Urinary bladder (tissue), 4 donors: Measurements from ENCODE around the gene DPP6. TPM values are rescaled to one million over a fixed set of nuclear protein-coding genes. Genes with fewer than 3 reads are reported as not detected.
"Not testable (repeated sequence)": the region's sequence is repeated elsewhere in the genome, so short reads cannot be mapped to it uniquely, and the experiment has no call there.

Experiments
- DNase-seq: peaks from one replicate; pipeline ENCODE4 v3.0.0-alpha.2; 2015; ENCODE audit errors: extremely low spot score
- H3K27ac ChIP-seq: one replicate; pipeline ENCODE4 v1.5.1; 2013; ENCODE audit warnings: low read depth, mild to moderate bottlenecking, moderate library complexity
- H3K36me3 ChIP-seq: one replicate; pipeline ENCODE4 v1.6.1; 2013; ENCODE audit warnings: mild to moderate bottlenecking, moderate library complexity; ENCODE audit not compliant: insufficient read depth
- H3K4me1 ChIP-seq: one replicate; pipeline ENCODE4 v1.6.1; 2013; ENCODE audit warnings: mild to moderate bottlenecking, moderate library complexity; ENCODE audit not compliant: insufficient read depth
- H3K4me3 ChIP-seq: one replicate; pipeline ENCODE4 v1.5.1; 2013; ENCODE audit warnings: low read depth, low read length
- WGBS: extraction: QIAGEN DNeasy Blood & Tissue Kit; methylation state at CpG from one replicate; pipeline ENCODE4 v1.1.7; 2013; 5-methylcytosine and 5-hydroxymethylcytosine counted together
- polyA plus RNA-seq: library from polyadenylated mRNA; stranded (reverse); fragments of 200-250 nt; gene quantifications from one replicate; pipeline ENCODE4 v1.2.3, GENCODE V29; 2013
- total RNA-seq: library from RNA; depleted of rRNA; stranded (reverse); fragments of >200 nt; gene quantifications from one replicate; pipeline ENCODE4 v1.2.3, GENCODE V29; 2014
- donor health status: healthy with polysubstance abuse.
- donor health status: healthy.

Gene DPP6
- total RNA-seq (2.4 TPM), polyA plus RNA-seq (1.2 TPM)

DNA sequence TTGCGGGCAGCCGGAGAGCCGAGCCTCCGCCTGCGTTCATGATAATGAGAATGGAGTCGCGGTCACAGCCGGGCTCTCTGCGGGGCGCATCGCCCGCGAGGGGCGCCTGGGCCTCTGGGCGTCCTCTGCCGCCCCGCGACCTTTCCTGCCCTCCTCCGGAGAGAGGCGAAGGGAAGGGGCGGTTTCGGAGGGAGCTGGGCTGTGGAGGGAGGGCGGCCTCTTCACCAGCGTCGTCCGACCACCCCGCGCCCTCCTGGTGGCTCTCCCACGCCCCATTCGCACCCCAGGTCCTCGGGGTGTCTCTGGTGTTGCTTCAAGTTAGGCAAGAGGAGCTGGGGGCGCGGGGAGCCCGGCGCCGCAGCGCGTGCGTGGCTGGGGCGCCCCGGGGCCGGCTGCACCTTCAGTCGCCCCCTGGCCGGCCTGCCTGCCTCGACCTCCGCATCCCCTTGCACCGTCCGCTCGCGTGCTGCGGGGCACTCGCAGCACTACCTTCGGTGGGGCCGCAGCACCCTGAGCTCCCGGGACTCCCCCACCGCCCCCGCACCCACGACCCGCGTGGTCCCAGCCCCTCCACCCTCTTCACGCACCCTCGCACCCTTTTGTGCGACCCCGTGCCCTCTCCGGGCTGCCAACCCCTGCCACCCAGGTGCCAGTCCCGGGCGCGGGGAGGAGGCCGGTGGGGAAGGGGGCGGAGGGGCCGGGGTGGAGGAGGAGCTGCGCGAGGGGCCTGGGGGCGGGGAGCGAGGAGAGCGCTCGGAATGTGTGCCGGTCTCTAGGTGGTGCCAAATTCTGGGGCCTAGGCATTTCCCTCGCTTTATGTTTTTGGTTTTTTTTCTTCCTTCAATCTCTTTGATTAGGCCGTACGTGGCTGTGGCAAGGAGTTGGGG lies at the start of gene DPP6:
TSS of gene DPP6 (plus strand) at position 756 of the 887 bp plus-strand sequence.
- H3K27ac ChIP-seq, H3K4me3 ChIP-seq, DNase-seq, H3K36me3 ChIP-seq, H3K4me1 ChIP-seq: not testable (repeated sequence)
- WGBS = 1% methylated on average over 61 of the region's 81 CpGs

DNA sequence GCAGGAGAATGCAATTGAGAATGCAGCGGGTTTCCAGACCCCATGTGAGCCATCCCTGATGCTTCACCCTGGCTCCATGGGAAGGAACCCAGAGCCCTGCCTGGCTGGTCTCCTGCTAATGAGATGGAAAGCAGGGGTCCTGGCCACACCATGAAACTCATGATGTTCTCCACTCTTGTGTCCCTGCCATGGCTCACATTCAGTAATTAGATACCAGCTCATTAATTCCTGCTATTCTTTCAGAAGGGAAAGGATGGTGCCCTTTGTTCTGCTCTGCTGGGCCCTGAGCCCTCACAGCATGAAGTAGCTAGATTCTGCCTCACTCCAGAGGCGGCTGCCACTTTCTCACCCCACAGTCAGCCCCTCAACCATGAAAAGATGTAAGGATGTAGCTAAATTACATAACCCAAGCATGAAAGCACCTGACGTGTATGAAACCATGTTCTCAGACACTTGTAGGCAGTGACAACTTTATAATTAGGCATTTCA lies 42.7 kb upstream of the DPP6 start:
- H3K4me1 ChIP-seq, H3K36me3 ChIP-seq: not testable (repeated sequence)
- 63% methylated on average over 2 of the region's 3 CpGs for WGBS

GRCh38 chr7:154010726-154011568 lies 41.3 kb upstream of the DPP6 start:
- not testable (repeated sequence) for H3K4me1 ChIP-seq

More for the DNA sequence above, 42.7 kb upstream of the DPP6 start:
- not testable (repeated sequence) for DNase-seq, H3K27ac ChIP-seq, H3K4me3 ChIP-seq

GRCh38 chr7:154012800-154013199 lies 39.4 kb upstream of the DPP6 start:
- 42% methylated on average over 3 of the region's 3 CpGs for WGBS
- not testable (repeated sequence) for H3K4me1 ChIP-seq, H3K27ac ChIP-seq, DNase-seq, H3K36me3 ChIP-seq, H3K4me3 ChIP-seq

More at GRCh38 chr7:154010726-154011568, 41.3 kb upstream of the DPP6 start:
- not testable (repeated sequence) for DNase-seq, H3K36me3 ChIP-seq, H3K27ac ChIP-seq, H3K4me3 ChIP-seq
- WGBS = 80% methylated on average over 4 of the region's 4 CpGs

DNA sequence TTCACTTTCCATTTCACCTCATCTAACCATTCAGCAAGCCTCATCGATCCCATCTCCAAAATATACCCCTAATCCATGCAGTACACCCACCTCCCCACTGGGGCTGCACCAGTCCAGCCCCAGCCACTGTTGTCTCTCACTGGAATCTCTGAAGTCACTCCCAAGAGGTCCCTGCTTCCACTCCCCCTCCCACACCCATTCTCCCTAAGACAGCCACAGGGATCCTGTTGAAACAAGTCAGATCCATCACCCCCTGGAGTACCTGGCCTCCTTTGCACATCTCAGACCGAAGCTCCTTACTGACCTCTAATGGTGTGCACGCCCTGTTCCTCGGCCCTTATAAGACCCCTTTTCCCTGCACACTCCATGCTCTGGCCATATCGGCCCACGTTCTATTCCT lies 36.6 kb upstream of the DPP6 start:
- not testable (repeated sequence) for DNase-seq, H3K36me3 ChIP-seq, H3K4me1 ChIP-seq, H3K27ac ChIP-seq, H3K4me3 ChIP-seq
- WGBS = 91% methylated on average over 6 of the region's 6 CpGs

DNA sequence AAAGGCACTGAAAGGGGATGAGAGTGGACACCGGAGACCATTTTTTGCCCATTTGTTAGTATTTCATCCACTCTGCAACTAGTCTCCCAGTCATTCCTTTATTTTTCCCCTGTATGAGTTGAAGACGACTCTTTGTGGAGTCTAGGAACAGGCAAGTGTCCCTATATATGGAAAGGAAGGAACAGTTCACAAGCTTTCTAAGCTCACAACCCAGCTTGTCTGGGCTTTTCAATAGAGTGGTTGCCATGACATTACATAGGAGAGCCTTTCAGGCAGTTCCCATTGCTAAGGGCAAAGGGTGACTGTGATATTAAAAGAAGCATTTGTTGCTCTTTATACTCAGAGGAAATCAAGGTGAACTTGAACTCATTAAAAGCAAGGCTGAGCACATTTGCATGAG lies 33.8 kb upstream of the DPP6 start:
- WGBS = 83% methylated on average over 2 of the region's 2 CpGs
- H3K4me3 ChIP-seq, DNase-seq, H3K27ac ChIP-seq, H3K36me3 ChIP-seq, H3K4me1 ChIP-seq: not testable (repeated sequence)

- not testable (repeated sequence) for H3K4me3 ChIP-seq, H3K36me3 ChIP-seq, H3K4me1 ChIP-seq, DNase-seq, H3K27ac ChIP-seq
- 75% methylated on average over 8 of the region's 8 CpGs for WGBS
Measured at GRCh38 chr7:154027805-154028204, 24.4 kb upstream of the DPP6 start.

DNA sequence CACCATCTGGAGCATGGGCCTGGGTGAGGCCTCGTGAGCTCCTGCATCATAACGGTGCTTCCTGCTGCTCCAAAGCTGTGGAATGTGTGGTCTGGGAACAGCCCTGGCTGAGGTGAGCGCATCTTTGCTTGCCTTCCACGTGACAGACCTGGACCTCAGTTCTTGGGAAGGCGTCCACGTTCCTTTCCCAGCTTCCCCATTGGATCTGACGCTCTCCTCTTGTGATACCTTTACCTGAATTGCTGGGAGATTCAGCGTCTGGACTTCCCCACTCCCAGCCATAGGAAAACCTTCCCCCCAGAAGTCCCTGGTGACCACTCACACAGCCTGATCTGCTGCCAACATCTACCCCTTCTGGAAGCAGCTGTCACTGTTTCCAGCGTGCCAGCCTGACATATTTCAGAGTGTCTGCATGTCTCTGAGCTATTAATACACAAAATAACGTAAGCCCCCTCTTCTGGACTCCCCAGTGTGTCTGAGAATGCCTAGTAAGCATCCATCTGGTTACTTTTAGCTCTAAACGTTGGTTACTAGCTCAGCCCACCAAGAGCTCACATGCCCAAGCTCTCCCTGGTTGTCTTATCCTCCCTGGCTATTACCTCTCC lies 21.6 kb upstream of the DPP6 start:
- DNase-seq, H3K4me1 ChIP-seq, H3K36me3 ChIP-seq, H3K27ac ChIP-seq, H3K4me3 ChIP-seq: not testable (repeated sequence)
- WGBS = 66% methylated on average over 11 of the region's 11 CpGs

DNA sequence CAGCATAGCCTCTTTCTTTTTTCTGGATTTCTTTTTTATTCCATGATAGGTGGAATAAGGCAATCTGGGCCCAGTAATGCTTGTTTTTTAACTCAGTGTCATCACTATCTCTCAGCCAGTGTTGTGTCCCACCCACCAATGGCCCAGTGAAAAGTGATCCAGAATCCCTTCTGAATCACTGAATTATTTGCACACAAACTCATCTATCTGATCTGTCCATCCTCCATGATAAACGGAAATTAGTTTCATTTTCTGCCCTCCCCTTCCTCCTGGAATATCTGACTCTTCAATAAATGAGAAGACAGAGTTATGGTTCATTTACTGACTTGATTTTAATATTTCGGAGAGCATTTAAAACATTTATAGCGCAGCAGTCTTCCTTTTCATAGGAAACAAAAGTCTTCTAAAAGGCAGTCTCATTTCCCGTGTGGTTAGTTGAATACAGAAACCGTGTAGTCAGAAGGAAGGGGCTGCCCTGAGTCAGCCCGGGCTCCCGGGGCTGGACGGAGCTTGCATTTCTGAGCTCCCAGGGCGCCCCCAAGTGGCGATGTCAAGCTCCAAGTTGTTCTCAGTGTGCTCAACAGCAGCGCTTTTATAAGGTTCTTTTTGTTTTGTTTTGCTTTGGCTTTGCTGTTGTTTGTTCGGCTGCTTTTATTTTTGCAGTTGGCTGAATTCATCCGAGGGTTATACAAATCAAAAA lies 12.6 kb upstream of the DPP6 start:
- not testable (repeated sequence) for H3K4me3 ChIP-seq, DNase-seq
- 3% methylated on average over 7 of the region's 13 CpGs for WGBS

GRCh38 chr7:154050394-154050793 lies 1.8 kb upstream of the DPP6 start:
- H3K4me3 ChIP-seq = not testable (repeated sequence)
- WGBS = 90% methylated on average over 5 of the region's 5 CpGs

More for the DNA sequence above, 12.6 kb upstream of the DPP6 start:
- not testable (repeated sequence) for H3K36me3 ChIP-seq, H3K27ac ChIP-seq, H3K4me1 ChIP-seq

DNA sequence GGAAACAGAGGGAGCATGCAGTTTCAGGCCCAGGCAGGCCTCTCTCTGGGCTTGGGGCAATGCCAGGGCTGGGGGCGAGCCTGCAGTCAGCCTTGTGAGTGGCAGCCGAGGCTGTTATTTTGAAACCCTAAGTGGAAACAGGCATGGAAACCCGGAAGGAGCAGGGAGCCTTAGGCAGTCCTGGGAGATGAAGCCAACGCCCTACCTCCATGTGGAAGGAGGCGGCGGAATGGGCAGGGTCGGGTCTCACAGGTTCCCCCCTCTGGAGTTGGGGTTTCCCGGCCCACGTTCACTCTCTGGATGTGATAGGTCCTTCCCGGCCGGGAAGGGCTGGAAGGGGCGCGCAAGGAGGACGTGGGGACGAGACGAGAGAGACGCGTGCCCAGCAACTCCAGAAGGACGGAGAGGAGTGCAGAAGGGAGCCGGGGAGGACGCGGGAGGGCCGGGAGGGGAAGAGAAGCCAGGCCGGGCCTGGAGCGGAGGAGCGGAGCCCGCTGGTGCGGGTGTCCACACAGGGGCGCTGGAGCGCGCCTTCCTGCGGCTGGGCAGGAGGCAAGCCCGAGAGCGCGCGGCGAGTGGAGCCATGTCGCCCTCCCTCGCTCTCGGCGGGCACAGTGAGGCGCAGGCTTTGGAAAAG lies 1.1 kb upstream of the DPP6 start:
- not testable (repeated sequence) for H3K4me3 ChIP-seq, H3K27ac ChIP-seq, H3K4me1 ChIP-seq, DNase-seq, H3K36me3 ChIP-seq
- WGBS = 7% methylated on average over 24 of the region's 42 CpGs

More at GRCh38 chr7:154050394-154050793, 1.8 kb upstream of the DPP6 start:
- not testable (repeated sequence) for H3K36me3 ChIP-seq, H3K27ac ChIP-seq, DNase-seq, H3K4me1 ChIP-seq

GRCh38 chr7:154052530-154053252 lies 493 bp downstream of the DPP6 start:
- DNase-seq, H3K4me3 ChIP-seq, H3K27ac ChIP-seq, H3K36me3 ChIP-seq, H3K4me1 ChIP-seq: not testable (repeated sequence)
- under 1% methylated on average over 79 of the region's 83 CpGs for WGBS
